ENCODE results near the gene NUP188. TPM values are rescaled to one million over a fixed set of nuclear protein-coding genes. Genes with fewer than 3 reads are reported as not detected.

Gene NUP188
- total RNA-seq, 1 donor from 2014 or later: 44.0 TPM

DNA sequence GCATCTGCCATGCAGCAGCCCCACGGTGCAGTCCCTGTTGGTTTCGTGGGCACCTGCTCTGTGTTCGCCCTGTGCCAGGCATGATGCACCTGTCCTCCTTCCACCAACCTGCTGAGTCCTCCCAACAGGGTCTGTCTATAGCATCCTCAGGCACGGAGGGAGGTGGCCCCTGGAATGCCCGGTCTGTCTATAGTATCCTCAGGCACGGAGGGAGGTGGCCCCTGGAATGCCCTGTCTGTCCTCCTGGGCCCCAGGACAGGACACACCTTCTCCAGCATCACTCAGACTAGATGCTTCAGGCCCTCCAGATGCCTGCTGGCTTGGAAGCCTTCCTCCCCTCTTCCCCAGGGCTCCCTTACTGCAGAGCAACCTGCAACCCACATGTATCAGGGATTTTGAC is 36.6 kb upstream of the NUP188 start:
- H3K4me1 Mint-ChIP-seq (ENCODE audit: unreplicated experiment): peaks cover 24% of the 10 kb centered on the region
- no peak for DNase-seq (ENCODE audit: low spot score)
- H3K4me3 Mint-ChIP-seq (ENCODE audit: unreplicated experiment): no peak overlapping the region
- peaks cover 9% of the 10 kb centered on the region for H3K27me3 Mint-ChIP-seq (ENCODE audit: unreplicated experiment)
- peak overlapping the region; percentile 76 for H3K27ac Mint-ChIP-seq (ENCODE audit: unreplicated experiment)
- TF ChIP-seq, protein P1, sequence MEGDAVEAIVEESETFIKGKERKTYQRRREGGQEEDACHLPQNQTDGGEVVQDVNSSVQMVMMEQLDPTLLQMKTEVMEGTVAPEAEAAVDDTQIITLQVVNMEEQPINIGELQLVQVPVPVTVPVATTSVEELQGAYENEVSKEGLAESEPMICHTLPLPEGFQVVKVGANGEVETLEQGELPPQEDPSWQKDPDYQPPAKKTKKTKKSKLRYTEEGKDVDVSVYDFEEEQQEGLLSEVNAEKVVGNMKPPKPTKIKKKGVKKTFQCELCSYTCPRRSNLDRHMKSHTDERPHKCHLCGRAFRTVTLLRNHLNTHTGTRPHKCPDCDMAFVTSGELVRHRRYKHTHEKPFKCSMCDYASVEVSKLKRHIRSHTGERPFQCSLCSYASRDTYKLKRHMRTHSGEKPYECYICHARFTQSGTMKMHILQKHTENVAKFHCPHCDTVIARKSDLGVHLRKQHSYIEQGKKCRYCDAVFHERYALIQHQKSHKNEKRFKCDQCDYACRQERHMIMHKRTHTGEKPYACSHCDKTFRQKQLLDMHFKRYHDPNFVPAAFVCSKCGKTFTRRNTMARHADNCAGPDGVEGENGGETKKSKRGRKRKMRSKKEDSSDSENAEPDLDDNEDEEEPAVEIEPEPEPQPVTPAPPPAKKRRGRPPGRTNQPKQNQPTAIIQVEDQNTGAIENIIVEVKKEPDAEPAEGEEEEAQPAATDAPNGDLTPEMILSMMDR (IDR thresholded peaks at IDR 0.05; ENCODE audit: unreplicated experiment): no peak
- no peaks in the 10 kb centered on the region for H3K9me3 Mint-ChIP-seq (ENCODE audit: unreplicated experiment)
- peaks cover 35% of the 10 kb centered on the region for H3K36me3 Mint-ChIP-seq (ENCODE audit: low read depth, unreplicated experiment)

GRCh38 chr9:128911529-128912035 is 35.9 kb upstream of the NUP188 start:
- peak; percentile 47 for DNase-seq (ENCODE audit: low spot score)
- Mint-ChIP-seq H3K36me3 (ENCODE audit: low read depth, unreplicated experiment) (peaks cover 35% of the 10 kb centered on the region), H3K27ac (ENCODE audit: unreplicated experiment) (peak overlapping the region; percentile 82), H3K27me3 (ENCODE audit: unreplicated experiment) (peaks cover 9% of the 10 kb centered on the region), H3K9me3 (ENCODE audit: unreplicated experiment) (no peaks in the 10 kb centered on the region), H3K4me1 (ENCODE audit: unreplicated experiment) (peaks cover 24% of the 10 kb centered on the region), H3K4me3 (ENCODE audit: unreplicated experiment) (peak overlapping the region; percentile 42)
- TF ChIP-seq, protein P1 (IDR thresholded peaks at IDR 0.05; ENCODE audit: unreplicated experiment): no peak

- Mint-ChIP-seq H3K36me3 (ENCODE audit: low read depth, unreplicated experiment) (peaks cover 33% of the 10 kb centered on the region), H3K4me3 (ENCODE audit: unreplicated experiment) (peak overlapping the region; percentile 71), H3K9me3 (ENCODE audit: unreplicated experiment) (no peaks in the 10 kb centered on the region), H3K4me1 (ENCODE audit: unreplicated experiment) (peaks cover 24% of the 10 kb centered on the region), H3K27ac (ENCODE audit: unreplicated experiment) (peak overlapping the region; percentile 82), H3K27me3 (ENCODE audit: unreplicated experiment) (peaks cover 13% of the 10 kb centered on the region)
- TF ChIP-seq, protein P1 (IDR thresholded peaks at IDR 0.05; ENCODE audit: unreplicated experiment): no peak
- DNase-seq (ENCODE audit: low spot score): no peak
Observed at GRCh38 chr9:128912270-128912853, 35.1 kb upstream of the NUP188 start.

DNA sequence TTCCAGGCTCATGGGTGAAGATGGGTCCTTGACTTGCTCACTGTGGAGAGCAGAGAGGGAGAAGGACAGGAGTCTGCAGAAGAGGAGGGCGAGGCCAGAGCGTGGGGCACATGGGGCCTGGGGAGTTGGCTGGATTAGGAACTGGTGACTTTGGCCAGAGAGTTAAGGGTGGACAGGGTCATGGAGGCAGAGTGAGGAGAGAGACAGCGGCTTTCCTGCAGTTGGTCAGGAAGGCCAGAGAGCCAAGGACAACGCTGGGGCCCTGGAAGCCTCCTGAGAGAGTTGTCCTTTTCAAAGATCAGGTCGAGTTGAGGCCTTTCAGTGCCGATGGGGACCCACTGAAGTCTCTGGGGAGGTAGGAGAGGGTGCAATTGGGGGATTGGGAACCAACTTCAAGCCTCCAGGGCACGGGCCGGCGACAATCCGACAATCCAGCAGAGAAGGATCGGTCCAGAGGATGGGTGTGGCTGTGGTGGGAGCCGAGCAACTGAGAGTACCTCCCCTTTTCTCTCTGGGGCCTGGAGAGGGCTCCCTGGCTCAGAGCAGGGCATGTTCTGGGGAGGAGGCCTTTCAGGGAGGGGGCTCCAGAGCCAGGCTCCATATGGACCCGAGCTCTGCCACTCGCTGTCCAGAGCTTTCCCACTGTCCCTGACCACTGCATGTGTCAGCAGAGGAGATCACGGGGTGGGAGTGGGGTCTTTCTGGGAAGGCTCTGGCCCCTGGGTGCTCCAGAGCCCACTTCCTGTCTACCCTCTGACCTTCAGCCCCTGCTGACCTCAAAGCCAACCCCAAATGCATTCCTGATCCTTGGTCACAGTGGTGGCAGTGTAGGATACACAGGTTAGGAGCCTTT is 34.2 kb upstream of the NUP188 start:
- Mint-ChIP-seq H3K27ac (ENCODE audit: unreplicated experiment) (peak overlapping the region; percentile 52), H3K4me3 (ENCODE audit: unreplicated experiment) (peak overlapping the region; percentile 71), H3K36me3 (ENCODE audit: low read depth, unreplicated experiment) (peaks cover 29% of the 10 kb centered on the region), H3K4me1 (ENCODE audit: unreplicated experiment) (peaks cover 24% of the 10 kb centered on the region), H3K27me3 (ENCODE audit: unreplicated experiment) (peaks cover 14% of the 10 kb centered on the region), H3K9me3 (ENCODE audit: unreplicated experiment) (no peaks in the 10 kb centered on the region)
- TF ChIP-seq, protein P1 (IDR thresholded peaks at IDR 0.05; ENCODE audit: unreplicated experiment): no peak
- DNase-seq (ENCODE audit: low spot score): no peak
